HepG2 (cell line): Measurements from ENCODE around the gene UBAP2L. TPM values are rescaled to one million over a fixed set of nuclear protein-coding genes. Genes with fewer than 3 reads are reported as not detected.

ENCODE experiments used
- AGO2 ChIP-seq: fragments of 200-400 bp; formaldehyde crosslinking; optimal IDR thresholded peaks from 2 replicates; pipeline ENCODE3; 2017; ENCODE audit warnings: mild to moderate bottlenecking, low read depth, low read length, moderate library complexity
- CCDC6 ChIP-seq: sonication (generic); formaldehyde crosslinking; IDR thresholded peaks from 2 replicates; pipeline ENCODE4 v1.8.1; 2022; ENCODE audit warnings: mild to moderate bottlenecking, missing genetic modification reagents, moderate library complexity
- CREM ChIP-seq, 2 experiments: sonication (generic) in 1 of 2; formaldehyde crosslinking in 1 of 2; IDR thresholded peaks; 2 replicates each; pipeline versions ENCODE4 v1.4.0 to v1.6.1; 2016 to 2020; ENCODE audit warnings: antibody characterized with exemption in 1 of 2, mild to moderate bottlenecking in 1 of 2, missing genetic modification reagents in 1 of 2
- FOXK1 ChIP-seq: sonication (generic); formaldehyde crosslinking; IDR thresholded peaks from 2 replicates; pipeline ENCODE4 v1.4.0; 2020; ENCODE audit warnings: low read depth, missing genetic modification reagents, borderline replicate concordance
- KDM1A ChIP-seq: IDR thresholded peaks from 2 replicates; pipeline ENCODE4 v1.6.1; 2016; ENCODE audit warnings: missing compliant biosample characterization
- KDM5A ChIP-seq: fragments of 200-600 bp; sonication (generic); IDR thresholded peaks from 2 replicates; pipeline ENCODE4 v1.7.0; 2018; ENCODE audit warnings: antibody characterized with exemption, mild to moderate bottlenecking, low read length, borderline replicate concordance
- KLF12 ChIP-seq: sonication (generic); formaldehyde crosslinking; IDR thresholded peaks from 2 replicates; pipeline ENCODE4 v1.4.0; 2020; ENCODE audit warnings: missing genetic modification reagents, borderline replicate concordance
- MED1 ChIP-seq: sonication (generic); formaldehyde crosslinking; IDR thresholded peaks from 2 replicates; pipeline ENCODE4 v1.4.0; 2020; ENCODE audit warnings: missing genetic modification reagents
- MED8 ChIP-seq: sonication (generic); formaldehyde crosslinking; IDR thresholded peaks from 2 replicates; pipeline ENCODE4 v1.8.1; 2023; ENCODE audit warnings: mild to moderate bottlenecking, missing genetic modification reagents; ENCODE audit not compliant: insufficient replicate concordance
- NFIC ChIP-seq: IDR thresholded peaks from 2 replicates; pipeline ENCODE4 v1.6.1; 2012; ENCODE audit warnings: mild to moderate bottlenecking, low read length, inconsistent platforms
- POLR2AphosphoS5 ChIP-seq: IDR thresholded peaks from 2 replicates; pipeline ENCODE4 v1.6.1; 2012; ENCODE audit warnings: low read depth, low read length
- SSRP1 ChIP-seq: IDR thresholded peaks from 2 replicates; pipeline ENCODE4 v1.6.1; 2016; ENCODE audit warnings: control low read depth
- YEATS4 ChIP-seq: sonication (generic); formaldehyde crosslinking; IDR thresholded peaks from 2 replicates; pipeline ENCODE4 v1.4.0; 2020; ENCODE audit warnings: missing genetic modification reagents, borderline replicate concordance
- ZBTB20 ChIP-seq: sonication (generic); formaldehyde crosslinking; IDR thresholded peaks from 2 replicates; pipeline ENCODE4 v1.8.1; 2023; ENCODE audit warnings: missing genetic modification reagents, low read depth, mild to moderate bottlenecking, borderline replicate concordance
- ZEB1 ChIP-seq: IDR thresholded peaks from 2 replicates; pipeline ENCODE4 v1.6.1; 2012; ENCODE audit warnings: mild to moderate bottlenecking, low read depth, inconsistent platforms; ENCODE audit not compliant: insufficient replicate concordance
- ZFP36 ChIP-seq: fragments of 150-350 bp; IDR thresholded peaks from 2 replicates; pipeline ENCODE4 v1.6.1; 2018; ENCODE audit warnings: borderline replicate concordance, low read length, low read depth; ENCODE audit not compliant: partially characterized antibody
- ZNF251 ChIP-seq: sonication (generic); formaldehyde crosslinking; IDR thresholded peaks from 2 replicates; pipeline ENCODE4 v1.9.0; 2021; ENCODE audit warnings: mild to moderate bottlenecking, missing genetic modification reagents
- ZNF296 ChIP-seq: sonication (generic); formaldehyde crosslinking; conservative IDR thresholded peaks from 2 replicates; pipeline ENCODE4 v1.5.0; 2020; ENCODE audit warnings: mild to moderate bottlenecking, missing genetic modification reagents
- ZNF629 ChIP-seq: sonication (generic); formaldehyde crosslinking; conservative IDR thresholded peaks from 2 replicates; pipeline ENCODE4 v1.5.0; 2020; ENCODE audit warnings: missing genetic modification reagents
- ZNF644 ChIP-seq: IDR thresholded peaks from 2 replicates; pipeline ENCODE4 v1.6.1; 2016; ENCODE audit warnings: low read depth
- ZZZ3 ChIP-seq: sonication (generic); formaldehyde crosslinking; IDR thresholded peaks from 2 replicates; pipeline ENCODE4 v1.4.0; 2020; ENCODE audit warnings: missing genetic modification reagents, mild to moderate bottlenecking, borderline replicate concordance
- polyA plus RNA-seq, 8 experiments: library from polyadenylated mRNA; depleted of rRNA in 3 of 8; stranded (reverse) in 7 of 8; unstranded in 1 of 8; fragments of >200 nt; fragmentation: Illumina TruSeq in 4 of 8; extraction: Trizol in 4 of 8; gene quantifications; 2 replicates each; pipeline versions ENCODE4 v1.2.1 to v1.2.3, GENCODE V29; 2011 to 2016; ENCODE audit warnings: low read depth in 4 of 8, missing spikeins in 1 of 8, mixed read lengths in 1 of 8; ENCODE audit not compliant: insufficient read depth in 1 of 8
- total RNA-seq, 5 experiments: library from RNA; depleted of rRNA; stranded (reverse); fragments of >200 nt; fragmentation: Illumina TruSeq; extraction: Trizol; gene quantifications; 2 replicates each; pipeline ENCODE4 v1.2.3, GENCODE V29; 2016; ENCODE audit warnings: low read depth in 1 of 5
- TF ChIP-seq, protein P1 (sequence below): IDR thresholded peaks from 2 replicates; pipeline ENCODE4 v1.6.1; 2016; ENCODE audit warnings: missing genetic modification reagents, missing compliant biosample characterization
- TF ChIP-seq, protein P2 (sequence below): sonication (generic); formaldehyde crosslinking; IDR thresholded peaks from 2 replicates; pipeline ENCODE4 v1.9.0; 2021; ENCODE audit warnings: missing genetic modification reagents, mild to moderate bottlenecking, borderline replicate concordance
- TF ChIP-seq, protein P3 (sequence below): sonication (generic); formaldehyde crosslinking; IDR thresholded peaks from 2 replicates; pipeline ENCODE4 v1.8.0; 2022; ENCODE audit warnings: mild to moderate bottlenecking, missing genetic modification reagents
- TF ChIP-seq, protein P4 (sequence below): sonication (generic); formaldehyde crosslinking; IDR thresholded peaks from 2 replicates; pipeline ENCODE4 v1.4.0; 2020; ENCODE audit warnings: missing genetic modification reagents
- TF ChIP-seq, protein P5 (sequence below): sonication (generic); formaldehyde crosslinking; IDR thresholded peaks from 2 replicates; pipeline ENCODE4 v1.4.0; 2020; ENCODE audit warnings: mild to moderate bottlenecking, missing genetic modification reagents

UBAP2L gene
- total and polyA plus RNA-seq, 2 of the 13 experiments (the other 11 are each of a cell fraction or from before 2014, with no cell fraction given), result 74.2 to 159 TPM

DNA sequence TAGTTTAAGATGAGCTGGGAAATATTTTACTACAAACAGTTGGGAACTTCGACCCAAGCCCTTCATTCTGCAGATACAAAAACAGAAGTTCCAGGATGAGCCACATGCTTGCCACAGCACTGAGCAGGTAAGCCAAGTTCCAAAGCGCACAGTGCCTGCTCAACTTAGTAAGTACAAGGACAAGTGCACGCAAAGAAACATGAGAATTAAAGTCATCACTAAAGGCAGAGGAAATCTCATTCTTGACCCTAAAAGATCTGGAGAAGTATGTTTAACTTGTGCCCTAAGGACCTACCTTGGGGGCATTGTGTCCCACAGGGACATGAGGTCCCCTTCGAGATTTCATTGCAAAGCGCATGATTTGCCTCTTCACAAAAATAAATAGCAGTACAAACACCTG lies 1.2 kb upstream of the UBAP2L start (continued):
- TF ChIP-seq ZEB1 (no peak), ZFP36 (no peak), ZBTB20 (CRISPR knock-in tag) (no peak), KDM1A (CRISPR knock-in tag) (no peak), MED8 (no peak), AGO2 (no peak), YEATS4 (CRISPR knock-in tag) (no peak; the same call in 1 of the 2 replicates), KDM5A (no peak), ZNF296 (CRISPR knock-in tag) (no peak), POLR2AphosphoS5 (peak; percentile 63), CREM (IDR thresholded peaks at IDR 0.05) (no peak), CREM (CRISPR knock-in tag; IDR thresholded peaks at IDR 0.05) (no peak), FOXK1 (no peak), MED1 (CRISPR knock-in tag) (0 out of 2 replicates have a peak, but pooled peaks have one; percentile 10), ZNF251 (CRISPR knock-in tag) (no peak), ZZZ3 (CRISPR knock-in tag) (no peak), SSRP1 (CRISPR knock-in tag) (no peak), CCDC6 (CRISPR knock-in tag) (no peak), ZNF629 (CRISPR knock-in tag) (no peak), NFIC (0 out of 2 replicates have a peak, but pooled peaks have one; percentile 8), KLF12 (CRISPR knock-in tag) (no peak; the same call in 1 of the 2 replicates), ZNF644 (no peak)
- TF ChIP-seq, protein P1, sequence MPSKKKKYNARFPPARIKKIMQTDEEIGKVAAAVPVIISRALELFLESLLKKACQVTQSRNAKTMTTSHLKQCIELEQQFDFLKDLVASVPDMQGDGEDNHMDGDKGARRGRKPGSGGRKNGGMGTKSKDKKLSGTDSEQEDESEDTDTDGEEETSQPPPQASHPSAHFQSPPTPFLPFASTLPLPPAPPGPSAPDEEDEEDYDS, result peak; percentile 27; the same call in 1 of the 2 replicates
- TF ChIP-seq, protein P2, sequence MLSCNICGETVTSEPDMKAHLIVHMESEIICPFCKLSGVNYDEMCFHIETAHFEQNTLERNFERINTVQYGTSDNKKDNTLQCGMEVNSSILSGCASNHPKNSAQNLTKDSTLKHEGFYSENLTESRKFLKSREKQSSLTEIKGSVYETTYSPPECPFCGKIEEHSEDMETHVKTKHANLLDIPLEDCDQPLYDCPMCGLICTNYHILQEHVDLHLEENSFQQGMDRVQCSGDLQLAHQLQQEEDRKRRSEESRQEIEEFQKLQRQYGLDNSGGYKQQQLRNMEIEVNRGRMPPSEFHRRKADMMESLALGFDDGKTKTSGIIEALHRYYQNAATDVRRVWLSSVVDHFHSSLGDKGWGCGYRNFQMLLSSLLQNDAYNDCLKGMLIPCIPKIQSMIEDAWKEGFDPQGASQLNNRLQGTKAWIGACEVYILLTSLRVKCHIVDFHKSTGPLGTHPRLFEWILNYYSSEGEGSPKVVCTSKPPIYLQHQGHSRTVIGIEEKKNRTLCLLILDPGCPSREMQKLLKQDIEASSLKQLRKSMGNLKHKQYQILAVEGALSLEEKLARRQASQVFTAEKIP, result no peak
- TF ChIP-seq, protein P3, sequence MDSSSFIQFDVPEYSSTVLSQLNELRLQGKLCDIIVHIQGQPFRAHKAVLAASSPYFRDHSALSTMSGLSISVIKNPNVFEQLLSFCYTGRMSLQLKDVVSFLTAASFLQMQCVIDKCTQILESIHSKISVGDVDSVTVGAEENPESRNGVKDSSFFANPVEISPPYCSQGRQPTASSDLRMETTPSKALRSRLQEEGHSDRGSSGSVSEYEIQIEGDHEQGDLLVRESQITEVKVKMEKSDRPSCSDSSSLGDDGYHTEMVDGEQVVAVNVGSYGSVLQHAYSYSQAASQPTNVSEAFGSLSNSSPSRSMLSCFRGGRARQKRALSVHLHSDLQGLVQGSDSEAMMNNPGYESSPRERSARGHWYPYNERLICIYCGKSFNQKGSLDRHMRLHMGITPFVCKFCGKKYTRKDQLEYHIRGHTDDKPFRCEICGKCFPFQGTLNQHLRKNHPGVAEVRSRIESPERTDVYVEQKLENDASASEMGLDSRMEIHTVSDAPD, result 0 out of 2 replicates have a peak, but pooled peaks have one; percentile 11
- TF ChIP-seq, protein P4, sequence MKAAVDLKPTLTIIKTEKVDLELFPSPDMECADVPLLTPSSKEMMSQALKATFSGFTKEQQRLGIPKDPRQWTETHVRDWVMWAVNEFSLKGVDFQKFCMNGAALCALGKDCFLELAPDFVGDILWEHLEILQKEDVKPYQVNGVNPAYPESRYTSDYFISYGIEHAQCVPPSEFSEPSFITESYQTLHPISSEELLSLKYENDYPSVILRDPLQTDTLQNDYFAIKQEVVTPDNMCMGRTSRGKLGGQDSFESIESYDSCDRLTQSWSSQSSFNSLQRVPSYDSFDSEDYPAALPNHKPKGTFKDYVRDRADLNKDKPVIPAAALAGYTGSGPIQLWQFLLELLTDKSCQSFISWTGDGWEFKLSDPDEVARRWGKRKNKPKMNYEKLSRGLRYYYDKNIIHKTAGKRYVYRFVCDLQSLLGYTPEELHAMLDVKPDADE, result no peak
- TF ChIP-seq, protein P5, sequence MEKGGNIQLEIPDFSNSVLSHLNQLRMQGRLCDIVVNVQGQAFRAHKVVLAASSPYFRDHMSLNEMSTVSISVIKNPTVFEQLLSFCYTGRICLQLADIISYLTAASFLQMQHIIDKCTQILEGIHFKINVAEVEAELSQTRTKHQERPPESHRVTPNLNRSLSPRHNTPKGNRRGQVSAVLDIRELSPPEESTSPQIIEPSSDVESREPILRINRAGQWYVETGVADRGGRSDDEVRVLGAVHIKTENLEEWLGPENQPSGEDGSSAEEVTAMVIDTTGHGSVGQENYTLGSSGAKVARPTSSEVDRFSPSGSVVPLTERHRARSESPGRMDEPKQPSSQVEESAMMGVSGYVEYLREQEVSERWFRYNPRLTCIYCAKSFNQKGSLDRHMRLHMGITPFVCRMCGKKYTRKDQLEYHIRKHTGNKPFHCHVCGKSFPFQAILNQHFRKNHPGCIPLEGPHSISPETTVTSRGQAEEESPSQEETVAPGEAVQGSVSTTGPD (CRISPR knock-in tag), result no peak
